Activated CD4-positive, alpha-beta T cell treated with anti-CD3 and anti-CD28 coated beads, Interleukin-2, amount 10 ng/mL, durations not matched to agents 24 days and 14 days (primary cell): ENCODE results near the gene POLR2L. TPM values are rescaled to one million over a fixed set of nuclear protein-coding genes. Genes with fewer than 3 reads are reported as not detected.

ENCODE experiments used
- DNase-seq: peaks from one replicate; pipeline ENCODE4 v3.0.0; 2022
- H3K27ac Mint-ChIP-seq: one replicate; pipeline ENCODE4 v1.8.0; 2022; ENCODE audit warnings: mild to moderate bottlenecking, mixed read lengths
- H3K27me3 Mint-ChIP-seq: one replicate; pipeline ENCODE4 v1.8.0; 2022; ENCODE audit warnings: mixed read lengths
- H3K36me3 Mint-ChIP-seq: one replicate; pipeline ENCODE4 v1.8.0; 2022; ENCODE audit warnings: low read depth, mild to moderate bottlenecking, mixed read lengths
- H3K4me1 Mint-ChIP-seq: one replicate; pipeline ENCODE4 v1.8.0; 2021; ENCODE audit warnings: mixed read lengths
- H3K4me3 Mint-ChIP-seq: one replicate; pipeline ENCODE4 v1.8.0; 2022; ENCODE audit warnings: mild to moderate bottlenecking, moderate library complexity, mixed read lengths
- H3K9me3 Mint-ChIP-seq: one replicate; pipeline ENCODE4 v1.8.0; 2021; ENCODE audit warnings: mixed read lengths
- intact Hi-C: fragments of 100-400 bp; cut with micrococcal nuclease; formaldehyde crosslinking; loops from one replicate; pipeline ENCODE4 v1.15.1; 2023
- total RNA-seq: library from RNA; stranded (reverse); gene quantifications from 2 replicates; pipeline ENCODE4 v1.2.3, GENCODE V29; 2022

Gene POLR2L
- total RNA-seq, 1 donor from 2014 or later: 113 TPM

- Mint-ChIP-seq H3K27ac (no peak overlapping the region), H3K36me3 (peaks cover 12% of the 10 kb centered on the region)
- intact Hi-C loops: loop anchor here (2.0 kb wide), 1 partner anchor 35 kb away; the partner anchor contains the start of gene CHID1
Observed at GRCh38 chr11:875769-876301, 33.5 kb upstream of the POLR2L start.

GRCh38 chr11:875203-875602, 32.9 kb upstream of the POLR2L start:
- H3K4me1 Mint-ChIP-seq: no peaks in the 10 kb centered on the region
- H3K4me3 Mint-ChIP-seq: no peak overlapping the region
- H3K36me3 Mint-ChIP-seq: peaks cover 12% of the 10 kb centered on the region
- no peak overlapping the region for H3K27ac Mint-ChIP-seq
- no peaks in the 10 kb centered on the region for H3K27me3 Mint-ChIP-seq
- intact Hi-C loops: no loop called here
- no peaks in the 10 kb centered on the region for H3K9me3 Mint-ChIP-seq
- no peak for DNase-seq

More at GRCh38 chr11:875769-876301, 33.5 kb upstream of the POLR2L start:
- Mint-ChIP-seq H3K4me3 (no peak overlapping the region), H3K4me1 (no peaks in the 10 kb centered on the region), H3K27me3 (no peaks in the 10 kb centered on the region), H3K9me3 (no peaks in the 10 kb centered on the region)
- no peak for DNase-seq

GRCh38 chr11:873706-874105, 31.4 kb upstream of the POLR2L start:
- Mint-ChIP-seq H3K27ac (no peak overlapping the region), H3K36me3 (peaks cover 12% of the 10 kb centered on the region), H3K27me3 (no peaks in the 10 kb centered on the region), H3K4me1 (no peaks in the 10 kb centered on the region), H3K4me3 (no peak overlapping the region), H3K9me3 (no peaks in the 10 kb centered on the region)
- DNase-seq: no peak
- intact Hi-C loops: no loop called here

- no peaks in the 10 kb centered on the region for H3K27me3 Mint-ChIP-seq
- intact Hi-C loops: no loop called here
- no peaks in the 10 kb centered on the region for H3K4me1 Mint-ChIP-seq
- H3K9me3 Mint-ChIP-seq: no peaks in the 10 kb centered on the region
- H3K27ac Mint-ChIP-seq: no peak overlapping the region
- DNase-seq: no peak
- H3K36me3 Mint-ChIP-seq: peaks cover 12% of the 10 kb centered on the region
- no peak overlapping the region for H3K4me3 Mint-ChIP-seq
Observed at GRCh38 chr11:872799-873198, 30.5 kb upstream of the POLR2L start.

- H3K4me3 Mint-ChIP-seq: no peak overlapping the region
- no peaks in the 10 kb centered on the region for H3K9me3 Mint-ChIP-seq
- H3K4me1 Mint-ChIP-seq: no peaks in the 10 kb centered on the region
- H3K36me3 Mint-ChIP-seq: peaks cover 8% of the 10 kb centered on the region
- H3K27ac Mint-ChIP-seq: no peak overlapping the region
- DNase-seq: no peak
- intact Hi-C loops: no loop called here
- no peaks in the 10 kb centered on the region for H3K27me3 Mint-ChIP-seq
Observed at GRCh38 chr11:871472-871871, 29.1 kb upstream of the POLR2L start.

- intact Hi-C loops: no loop called here
Observed at GRCh38 chr11:870418-870817, 28.1 kb upstream of the POLR2L start.

GRCh38 chr11:870127-870413, 27.7 kb upstream of the POLR2L start:
- no peaks in the 10 kb centered on the region for H3K9me3 Mint-ChIP-seq
- H3K4me3 Mint-ChIP-seq: no peak overlapping the region
- intact Hi-C loops: no loop called here
- no peaks in the 10 kb centered on the region for H3K4me1 Mint-ChIP-seq
- H3K36me3 Mint-ChIP-seq: peaks cover 6% of the 10 kb centered on the region
- H3K27me3 Mint-ChIP-seq: no peaks in the 10 kb centered on the region
- DNase-seq: no peak
- no peak overlapping the region for H3K27ac Mint-ChIP-seq

More at GRCh38 chr11:870418-870817, 28.1 kb upstream of the POLR2L start:
- H3K36me3 Mint-ChIP-seq: peaks cover 6% of the 10 kb centered on the region
- no peaks in the 10 kb centered on the region for H3K4me1 Mint-ChIP-seq
- DNase-seq: no peak
- no peaks in the 10 kb centered on the region for H3K9me3 Mint-ChIP-seq
- H3K27me3 Mint-ChIP-seq: no peaks in the 10 kb centered on the region
- H3K27ac Mint-ChIP-seq: no peak overlapping the region
- no peak overlapping the region for H3K4me3 Mint-ChIP-seq

GRCh38 chr11:869399-870126, 27.2 kb upstream of the POLR2L start:
- H3K4me3 Mint-ChIP-seq: no peak overlapping the region
- no peaks in the 10 kb centered on the region for H3K4me1 Mint-ChIP-seq
- no peak for DNase-seq
- no peaks in the 10 kb centered on the region for H3K27me3 Mint-ChIP-seq
- H3K9me3 Mint-ChIP-seq: no peaks in the 10 kb centered on the region
- intact Hi-C loops: no loop called here
- H3K27ac Mint-ChIP-seq: no peak overlapping the region
- H3K36me3 Mint-ChIP-seq: peaks cover 6% of the 10 kb centered on the region

GRCh38 chr11:868802-869201, 26.5 kb upstream of the POLR2L start:
- Mint-ChIP-seq H3K27ac (no peak overlapping the region), H3K4me1 (no peaks in the 10 kb centered on the region), H3K27me3 (no peaks in the 10 kb centered on the region), H3K36me3 (peaks cover 4% of the 10 kb centered on the region), H3K4me3 (no peak overlapping the region), H3K9me3 (no peaks in the 10 kb centered on the region)
- intact Hi-C loops: no loop called here
- DNase-seq: no peak

GRCh38 chr11:868394-868793, 26.1 kb upstream of the POLR2L start:
- no peaks in the 10 kb centered on the region for H3K36me3 Mint-ChIP-seq
- H3K9me3 Mint-ChIP-seq: no peaks in the 10 kb centered on the region
- no peak for DNase-seq
- H3K27ac Mint-ChIP-seq: no peak overlapping the region
- intact Hi-C loops: no loop called here
- no peaks in the 10 kb centered on the region for H3K4me1 Mint-ChIP-seq
- no peak overlapping the region for H3K4me3 Mint-ChIP-seq
- no peaks in the 10 kb centered on the region for H3K27me3 Mint-ChIP-seq

GRCh38 chr11:867856-868358, 25.6 kb upstream of the POLR2L start:
- Mint-ChIP-seq H3K36me3 (no peaks in the 10 kb centered on the region), H3K27me3 (no peaks in the 10 kb centered on the region), H3K4me1 (no peaks in the 10 kb centered on the region), H3K27ac (no peak overlapping the region), H3K4me3 (no peak overlapping the region), H3K9me3 (no peaks in the 10 kb centered on the region)
- intact Hi-C loops: no loop called here
- no peak for DNase-seq

- H3K27ac Mint-ChIP-seq: no peak overlapping the region
- H3K4me3 Mint-ChIP-seq: no peak overlapping the region
- no peak for DNase-seq
- H3K9me3 Mint-ChIP-seq: no peaks in the 10 kb centered on the region
- H3K4me1 Mint-ChIP-seq: no peaks in the 10 kb centered on the region
- intact Hi-C loops: no loop called here
- H3K36me3 Mint-ChIP-seq: no peaks in the 10 kb centered on the region
- no peaks in the 10 kb centered on the region for H3K27me3 Mint-ChIP-seq
Observed at GRCh38 chr11:866481-866880, 24.2 kb upstream of the POLR2L start.

- intact Hi-C loops: no loop called here
- Mint-ChIP-seq H3K4me3 (no peak overlapping the region), H3K4me1 (no peaks in the 10 kb centered on the region), H3K9me3 (no peaks in the 10 kb centered on the region), H3K27me3 (no peaks in the 10 kb centered on the region), H3K36me3 (no peaks in the 10 kb centered on the region), H3K27ac (no peak overlapping the region)
- no peak for DNase-seq
Observed at GRCh38 chr11:865462-866430, 23.4 kb upstream of the POLR2L start.

GRCh38 chr11:864898-865297, 22.6 kb upstream of the POLR2L start:
- H3K36me3 Mint-ChIP-seq: no peaks in the 10 kb centered on the region
- H3K4me3 Mint-ChIP-seq: no peak overlapping the region
- no peaks in the 10 kb centered on the region for H3K9me3 Mint-ChIP-seq
- DNase-seq: no peak
- no peaks in the 10 kb centered on the region for H3K4me1 Mint-ChIP-seq
- intact Hi-C loops: no loop called here
- H3K27me3 Mint-ChIP-seq: no peaks in the 10 kb centered on the region
- no peak overlapping the region for H3K27ac Mint-ChIP-seq
